Esophagus (tissue), 2 donors: ENCODE results near the gene ZNF718. TPM values are rescaled to one million over a fixed set of nuclear protein-coding genes. Genes with fewer than 3 reads are reported as not detected.

Source experiments
- polyA plus RNA-seq, 2 donors: library from polyadenylated mRNA; stranded (reverse); fragments of 200-250 nt; gene quantifications; one replicate each; pipeline ENCODE4 v1.2.3, GENCODE V29; 2013
- donor health status: healthy with polysubstance abuse.
- donor health status: Bipolar disorder and iron deficiency.

ZNF718 gene
- polyA plus RNA-seq, 2 donors = 0.75 to 0.98 TPM

Other genes starting within 250 kb of the ZNF718 start
- gene ZNF595, start 71.2 kb upstream of the ZNF718 start, polyA plus RNA-seq = 1 to 10 TPM; 3.3 to 5.2 TPM
- gene ZNF732, start 181.0 kb downstream of the ZNF718 start, polyA plus RNA-seq = under 1 TPM; 0.21 to 0.45 TPM
- gene ZNF141, start 213.3 kb downstream of the ZNF718 start, polyA plus RNA-seq = 1 to 10 TPM; 1.8 to 3.7 TPM